ENCODE data around the gene SLC39A11.

The SLC39A11 gene

GRCh38 chr17:72792771-72793170 is 299.7 kb downstream of the SLC39A11 start:
- peak; percentile 14; the same call in 1 of the 3 replicates for ATAC-seq
- peak; percentile 93 for TF ChIP-seq ZNF70 (CRISPR knock-in tag; IDR thresholded peaks at IDR 0.05)
- TF ChIP-seq TSHZ2 (CRISPR knock-in tag; IDR thresholded peaks at IDR 0.05): no peak
- TF ChIP-seq RARB (CRISPR knock-in tag; IDR thresholded peaks at IDR 0.05): no peak
- TF ChIP-seq CSRNP3 (CRISPR knock-in tag; IDR thresholded peaks at IDR 0.05): no peak
- no peak for TF ChIP-seq BACH2 (CRISPR knock-in tag; IDR thresholded peaks at IDR 0.05; ENCODE audit: borderline replicate concordance)
- TF ChIP-seq ZFP30 (CRISPR knock-in tag; IDR thresholded peaks at IDR 0.05): no peak
- TF ChIP-seq TOX (CRISPR knock-in tag; IDR thresholded peaks at IDR 0.05; ENCODE audit: borderline replicate concordance): no peak
- no peak for TF ChIP-seq ESRRG (CRISPR knock-in tag; IDR thresholded peaks at IDR 0.05)
- TF ChIP-seq GLIS3 (CRISPR knock-in tag; IDR thresholded peaks at IDR 0.05): no peak
- no peak for TF ChIP-seq OSR1 (CRISPR knock-in tag; IDR thresholded peaks at IDR 0.05)
- peak; percentile 60; the same call in 1 of the 2 replicates for TF ChIP-seq TCF4 (CRISPR knock-in tag; IDR thresholded peaks at IDR 0.05; ENCODE audit: borderline replicate concordance)

- ATAC-seq: no peak
- TF ChIP-seq RARB (CRISPR knock-in tag; IDR thresholded peaks at IDR 0.05) (no peak), TSHZ2 (CRISPR knock-in tag; IDR thresholded peaks at IDR 0.05) (no peak), GLIS3 (CRISPR knock-in tag; IDR thresholded peaks at IDR 0.05) (no peak), ESRRG (CRISPR knock-in tag; IDR thresholded peaks at IDR 0.05) (no peak), CSRNP3 (CRISPR knock-in tag; IDR thresholded peaks at IDR 0.05) (no peak), ZFP3 (CRISPR knock-in tag; IDR thresholded peaks at IDR 0.05) (no peak), ZNF565 (CRISPR knock-in tag; conservative IDR thresholded peaks at IDR 0.05; ENCODE audit: low read depth) (no peak), POU6F1 (CRISPR knock-in tag; IDR thresholded peaks at IDR 0.05; ENCODE audit: borderline replicate concordance, low read depth) (no peak), CSDC2 (CRISPR knock-in tag; IDR thresholded peaks at IDR 0.05) (no peak), ARNTL (CRISPR knock-in tag; IDR thresholded peaks at IDR 0.05; ENCODE audit: borderline replicate concordance, low read depth) (no peak), ZC3H10 (CRISPR knock-in tag; IDR thresholded peaks at IDR 0.05) (no peak), ZNF70 (CRISPR knock-in tag; IDR thresholded peaks at IDR 0.05) (no peak), PPARA (CRISPR knock-in tag; IDR thresholded peaks at IDR 0.05; ENCODE audit: borderline replicate concordance) (no peak)
These were observed 302.3 kb downstream of the SLC39A11 start for GRCh38 chr17:72790190-72790589.

- ATAC-seq: no peak
- TF ChIP-seq ZNF8 (CRISPR knock-in tag; IDR thresholded peaks at IDR 0.05): no peak
- TF ChIP-seq ZC3H10 (CRISPR knock-in tag; IDR thresholded peaks at IDR 0.05): no peak
- no peak for TF ChIP-seq POU6F1 (CRISPR knock-in tag; IDR thresholded peaks at IDR 0.05; ENCODE audit: borderline replicate concordance, low read depth)
- no peak for TF ChIP-seq TOX (CRISPR knock-in tag; IDR thresholded peaks at IDR 0.05; ENCODE audit: borderline replicate concordance)
- TF ChIP-seq OSR1 (CRISPR knock-in tag; IDR thresholded peaks at IDR 0.05): no peak
- TF ChIP-seq ZNF565 (CRISPR knock-in tag; conservative IDR thresholded peaks at IDR 0.05; ENCODE audit: low read depth): no peak
- TF ChIP-seq GLIS3 (CRISPR knock-in tag; IDR thresholded peaks at IDR 0.05): no peak
- no peak for TF ChIP-seq SNAI2 (CRISPR knock-in tag; IDR thresholded peaks at IDR 0.05)
- no peak for TF ChIP-seq ARNTL (CRISPR knock-in tag; IDR thresholded peaks at IDR 0.05; ENCODE audit: borderline replicate concordance, low read depth)
- no peak for TF ChIP-seq CREB5 (CRISPR knock-in tag; IDR thresholded peaks at IDR 0.05; ENCODE audit: low read depth)
- TF ChIP-seq ESRRG (CRISPR knock-in tag; IDR thresholded peaks at IDR 0.05): no peak
These were observed 302.8 kb downstream of the SLC39A11 start for GRCh38 chr17:72789711-72790110.

Data from SK-N-SH treated with all-trans-retinoic acid at 6 μM for 48 hours (cell line).